Gastrocnemius medialis (tissue), 4 donors: Measurements from ENCODE around the gene FLNB.

ENCODE experiments used
- CTCF ChIP-seq, 5 experiments: fragments of 450-650 bp in 3 of 5; fragments of 200-600 bp in 2 of 5; sonication (generic) in 2 of 5; IDR thresholded peaks in 4 of 5; conservative IDR thresholded peaks in 1 of 5; 1 replicate in 4 of 5; 2 replicates in 1 of 5; pipeline ENCODE4 v1.5.1; 2016 to 2019; ENCODE audit warnings: antibody characterized with exemption in 5 of 5, mild to moderate bottlenecking in 3 of 5, moderate library complexity in 3 of 5
- POLR2A ChIP-seq, 2 donors: fragments of 450-650 bp; IDR thresholded peaks; one replicate each; pipeline ENCODE4 v1.6.1; 2017; ENCODE audit warnings: antibody characterized with exemption in 2 of 2, mild to moderate bottlenecking in 2 of 2, moderate library complexity in 2 of 2

- no peak for TF ChIP-seq CTCF (IDR thresholded peaks at IDR 0.05 in 4 of 5, conservative IDR thresholded peaks at IDR 0.05 in 1 of 5)
- no peak for TF ChIP-seq POLR2A (IDR thresholded peaks at IDR 0.05)
Observed at GRCh38 chr3:57980416-57980815, 27.8 kb upstream of the FLNB start.
